CD1c-positive myeloid dendritic cell (primary cell): ENCODE data around the gene DRGX.
A peak's percentile ranks its signal among the peaks of the same experiment; 100 is the strongest.

Experiments used
- DNase-seq: peaks from one replicate; pipeline ENCODE4 v3.0.0-alpha.2; 2016; ENCODE audit errors: extremely low spot score

DRGX gene

DNA sequence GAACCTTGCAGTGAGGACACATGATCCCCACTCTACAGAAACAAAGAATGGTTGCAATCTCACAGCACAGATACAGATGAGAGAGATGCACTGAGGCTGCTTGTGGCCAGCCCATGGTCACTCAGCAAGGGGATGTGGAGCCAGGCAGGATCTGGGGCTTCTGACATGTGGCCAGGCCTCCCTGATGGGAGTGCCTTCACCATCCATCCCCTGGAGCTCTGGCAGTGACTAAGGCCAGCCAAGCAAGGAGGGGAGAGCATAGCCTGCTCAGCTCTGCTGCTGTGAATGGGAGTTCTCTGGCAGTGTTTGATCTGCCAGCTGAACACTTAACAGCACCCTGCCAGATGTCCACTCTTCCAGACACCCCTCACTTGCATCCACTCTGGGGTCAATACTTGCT, 77.1 kb downstream of the DRGX start:
- no peak for DNase-seq

DNA sequence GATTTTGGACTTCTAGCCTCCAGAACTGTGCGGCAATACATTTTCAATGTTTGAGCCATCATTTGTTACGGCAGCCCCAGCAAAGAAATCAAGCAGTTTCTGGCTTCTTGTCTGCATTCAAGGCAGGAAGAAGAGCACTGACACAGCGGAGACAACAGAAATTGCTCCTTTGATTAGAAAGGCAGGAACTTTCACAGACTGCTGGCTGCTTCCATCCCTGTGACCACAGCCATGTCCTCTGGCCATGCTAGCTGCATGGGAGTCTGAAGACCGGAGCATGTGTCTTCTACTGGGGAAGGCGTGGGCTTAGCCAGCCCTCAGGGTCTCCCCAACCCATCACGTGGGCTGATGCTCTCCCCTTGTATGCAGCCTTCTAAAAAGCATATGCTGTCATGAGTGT, 77.9 kb downstream of the DRGX start:
- DNase-seq = no peak

DNA sequence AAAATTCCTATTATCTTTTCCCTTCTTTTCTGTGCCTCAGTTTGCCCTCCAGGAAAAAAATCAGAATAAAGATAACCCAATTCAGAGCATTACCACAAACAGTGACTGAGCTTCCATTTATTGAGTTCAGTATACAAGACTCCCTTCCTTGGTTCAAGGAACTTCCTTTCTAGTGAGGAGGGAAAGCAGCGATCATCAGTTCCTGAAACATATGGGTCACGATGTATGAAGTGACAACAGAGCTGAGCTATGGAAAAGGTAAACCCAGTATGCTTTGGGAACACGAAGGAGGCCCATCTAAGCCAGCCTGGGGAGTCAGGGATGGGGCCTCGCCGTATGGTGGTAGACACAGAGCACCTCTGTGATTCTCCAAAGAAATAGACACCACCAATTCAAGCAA, 81.1 kb downstream of the DRGX start:
- DNase-seq = peak; percentile 38
